Measurements from ENCODE around the gene LMAN1L.
A peak's percentile ranks its signal among the peaks of the same experiment; 100 is the strongest.

The LMAN1L gene

DNA sequence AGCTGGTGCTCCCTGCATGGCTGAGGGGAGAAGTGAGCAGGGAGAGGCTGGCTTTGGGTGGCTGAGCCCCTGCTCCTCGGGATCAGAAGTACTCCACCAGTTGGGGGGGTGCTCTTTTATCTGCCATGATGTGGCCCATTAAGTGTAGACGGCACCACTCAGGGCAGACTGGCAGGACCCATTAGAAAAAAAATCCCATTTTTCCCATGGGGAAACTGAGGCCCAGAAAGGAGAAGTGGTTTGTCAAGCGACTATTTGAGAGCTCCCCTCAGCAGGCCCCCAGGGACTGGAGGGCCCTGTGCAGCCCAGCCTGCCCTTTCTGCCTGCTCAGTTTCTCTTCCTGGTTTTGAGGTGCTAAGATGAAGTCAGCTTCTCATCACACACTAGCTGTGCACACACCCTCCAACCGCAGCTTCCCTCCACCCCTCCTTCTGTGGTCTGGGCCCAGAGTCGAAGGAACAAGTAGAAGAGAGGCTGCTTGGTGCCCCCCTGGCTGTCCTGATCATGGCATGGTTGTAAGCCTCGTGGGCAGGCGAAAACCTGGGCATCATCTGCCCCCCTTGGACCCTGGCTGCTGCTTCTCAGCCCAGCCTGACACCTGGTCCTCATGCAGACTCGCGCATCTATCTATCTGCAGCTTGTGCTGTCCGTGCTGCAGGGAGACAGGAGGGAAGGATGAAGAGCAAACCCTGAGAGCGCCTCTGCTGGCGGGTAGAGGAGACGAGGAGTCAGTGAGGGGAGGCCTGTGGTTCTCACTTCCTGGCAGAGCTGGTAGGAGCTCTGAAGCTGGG, 25.2 kb upstream of the LMAN1L start:
- Histone ChIP-seq H3K27me3 (ENCODE audit: insufficient read depth, low read length) (no peaks in the 10 kb centered on the region), H3K4me2 (ENCODE audit: low read length) (peak overlapping the region; percentile 97), H3K9ac (ENCODE audit: low read length) (peak overlapping the region; percentile 83), H3K9me2 (ENCODE audit: low read depth, low read length) (no peaks in the 10 kb centered on the region), H2AFZ (ENCODE audit: low read length) (no peak overlapping the region), H3K4me1 (ENCODE audit: insufficient read depth, low read length, severe bottlenecking) (peaks cover 96% of the 10 kb centered on the region), H4K20me1 (ENCODE audit: insufficient read depth, low read length) (no peaks in the 10 kb centered on the region), H3K4me3 (ENCODE audit: low read depth, low read length, poor library complexity, severe bottlenecking) (peak overlapping the region; percentile 97), H3F3A (ENCODE audit: insufficient read depth, low read length) (peaks cover 24% of the 10 kb centered on the region), H3K79me2 (ENCODE audit: insufficient read depth, low read length) (peaks cover 49% of the 10 kb centered on the region), H3K9me3 (ENCODE audit: low read length) (no peaks in the 10 kb centered on the region), H3K36me3 (ENCODE audit: insufficient read depth, low read length) (peaks cover 68% of the 10 kb centered on the region; the same call in 1 of the 2 replicates), H3K27ac (ENCODE audit: low read depth, low read length, poor library complexity, severe bottlenecking) (peak overlapping the region; percentile 99)
- peak; percentile 97 for TF ChIP-seq CTCF (IDR thresholded peaks at IDR 0.05; ENCODE audit: low read length)
- TF ChIP-seq EZH2 (IDR thresholded peaks at IDR 0.05; ENCODE audit: borderline replicate concordance, low read length), result no peak

GRCh38 chr15:74788042-74788682, 24.5 kb upstream of the LMAN1L start:
- Histone ChIP-seq H2AFZ (ENCODE audit: low read length) (no peak overlapping the region), H3K4me2 (ENCODE audit: low read length) (peak overlapping the region; percentile 97), H4K20me1 (ENCODE audit: insufficient read depth, low read length) (no peaks in the 10 kb centered on the region), H3F3A (ENCODE audit: insufficient read depth, low read length) (peaks cover 24% of the 10 kb centered on the region), H3K9ac (ENCODE audit: low read length) (peak overlapping the region; percentile 83), H3K4me3 (ENCODE audit: low read depth, low read length, poor library complexity, severe bottlenecking) (peak overlapping the region; percentile 97), H3K9me2 (ENCODE audit: low read depth, low read length) (no peaks in the 10 kb centered on the region), H3K4me1 (ENCODE audit: insufficient read depth, low read length, severe bottlenecking) (peaks cover 100% of the 10 kb centered on the region), H3K27ac (ENCODE audit: low read depth, low read length, poor library complexity, severe bottlenecking) (peak overlapping the region; percentile 99), H3K27me3 (ENCODE audit: insufficient read depth, low read length) (no peaks in the 10 kb centered on the region), H3K79me2 (ENCODE audit: insufficient read depth, low read length) (peaks cover 49% of the 10 kb centered on the region), H3K9me3 (ENCODE audit: low read length) (no peaks in the 10 kb centered on the region), H3K36me3 (ENCODE audit: insufficient read depth, low read length) (peaks cover 61% of the 10 kb centered on the region; the same call in 1 of the 2 replicates)
- TF ChIP-seq CTCF (IDR thresholded peaks at IDR 0.05; ENCODE audit: low read length), result no peak
- no peak for TF ChIP-seq EZH2 (IDR thresholded peaks at IDR 0.05; ENCODE audit: borderline replicate concordance, low read length)

DNA sequence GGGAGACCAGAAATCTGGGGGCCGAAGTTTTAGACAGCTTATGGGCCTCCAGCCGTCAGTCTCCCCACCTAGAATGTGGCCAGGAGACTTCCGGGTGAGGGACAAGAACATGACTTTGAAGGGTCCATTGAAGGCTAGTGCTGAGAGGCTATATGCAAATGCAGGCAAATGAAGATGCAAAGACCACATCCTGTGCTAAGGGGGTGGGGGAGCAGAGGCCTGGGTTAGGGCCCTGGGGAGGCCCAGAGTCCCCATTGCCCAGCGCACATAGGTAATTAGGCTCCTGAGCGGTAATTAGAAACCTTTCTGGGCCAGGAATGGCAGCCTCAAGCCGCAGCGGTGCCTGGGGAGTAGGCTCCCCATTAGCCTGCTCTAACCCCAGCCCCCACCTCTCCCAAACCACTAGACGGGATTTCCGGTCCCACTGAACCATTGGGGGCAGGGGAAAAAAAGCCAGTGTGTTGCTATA, 23.9 kb upstream of the LMAN1L start:
- Histone ChIP-seq H3K9ac (ENCODE audit: low read length) (peak overlapping the region; percentile 83), H4K20me1 (ENCODE audit: insufficient read depth, low read length) (no peaks in the 10 kb centered on the region), H3K27ac (ENCODE audit: low read depth, low read length, poor library complexity, severe bottlenecking) (peak overlapping the region; percentile 99), H3K9me2 (ENCODE audit: low read depth, low read length) (no peaks in the 10 kb centered on the region), H3K36me3 (ENCODE audit: insufficient read depth, low read length) (peaks cover 56% of the 10 kb centered on the region; the same call in 1 of the 2 replicates), H2AFZ (ENCODE audit: low read length) (no peak overlapping the region), H3K27me3 (ENCODE audit: insufficient read depth, low read length) (no peaks in the 10 kb centered on the region), H3K9me3 (ENCODE audit: low read length) (no peaks in the 10 kb centered on the region), H3F3A (ENCODE audit: insufficient read depth, low read length) (peaks cover 23% of the 10 kb centered on the region), H3K4me2 (ENCODE audit: low read length) (peak overlapping the region; percentile 97), H3K4me1 (ENCODE audit: insufficient read depth, low read length, severe bottlenecking) (peaks cover 100% of the 10 kb centered on the region), H3K79me2 (ENCODE audit: insufficient read depth, low read length) (peaks cover 49% of the 10 kb centered on the region), H3K4me3 (ENCODE audit: low read depth, low read length, poor library complexity, severe bottlenecking) (peak overlapping the region; percentile 97)
- no peak for TF ChIP-seq CTCF (IDR thresholded peaks at IDR 0.05; ENCODE audit: low read length)
- no peak for TF ChIP-seq EZH2 (IDR thresholded peaks at IDR 0.05; ENCODE audit: borderline replicate concordance, low read length)
